ENCODE data around the gene NUP210.

GRCh38 chr3:13292375-13292774, 127.7 kb downstream of the NUP210 start:
- TF ChIP-seq YY1 (IDR thresholded peaks at IDR 0.05; ENCODE audit: insufficient read depth, insufficient read length) (no peak), SUZ12 (IDR thresholded peaks at IDR 0.05; ENCODE audit: extremely low read depth, insufficient read depth, insufficient read length) (no peak)
